ENCODE data around the gene DSCAML1.

The DSCAML1 gene

DNA sequence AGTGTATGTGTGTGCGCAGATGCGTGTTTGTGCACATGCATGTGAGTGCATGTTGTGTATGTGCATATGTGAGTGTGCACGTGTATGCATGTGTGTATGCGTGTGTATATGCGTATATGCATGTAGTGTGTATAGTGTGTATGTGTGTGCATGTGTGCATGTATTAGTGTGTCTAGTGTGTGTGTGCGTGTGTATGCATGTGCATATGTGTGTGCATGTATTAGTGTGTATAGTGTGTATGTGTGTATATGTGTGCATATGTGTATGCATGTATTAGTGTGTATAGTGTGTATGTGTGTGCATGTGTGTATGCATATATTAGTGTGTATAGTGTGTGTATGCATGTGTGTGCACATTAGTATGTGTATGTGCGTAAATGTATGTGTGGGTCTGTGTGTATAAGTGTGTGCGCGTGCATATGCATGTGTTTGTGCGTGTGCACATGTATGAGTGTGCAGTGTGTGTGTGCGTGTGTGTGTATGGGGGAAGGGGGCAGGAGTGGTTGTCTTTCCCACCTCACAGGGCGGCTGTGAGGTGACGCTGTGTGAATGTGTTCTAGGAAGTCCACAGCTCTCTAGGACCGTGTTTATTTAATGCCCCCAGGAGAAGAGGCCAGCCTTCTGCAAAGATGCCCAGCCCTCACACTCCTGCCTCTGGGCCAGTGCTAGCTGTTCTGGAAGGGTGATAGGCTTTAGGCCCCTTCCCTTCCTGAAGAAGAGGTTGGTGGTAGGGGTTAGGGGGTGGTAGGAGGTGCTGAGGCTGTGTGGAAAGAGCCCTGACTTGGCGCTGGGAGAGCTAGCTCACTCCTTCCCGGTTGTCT, 354.8 kb downstream of the DSCAML1 start:
- Histone ChIP-seq H3K4me3 (ENCODE audit: low read length in 2 of 2) (no peak overlapping the region), H3K4me1 (ENCODE audit: control insufficient read depth in 2 of 2, insufficient read depth in 2 of 2, low read length in 2 of 2) (no peaks in the 10 kb centered on the region), H3K9ac (ENCODE audit: low read depth in 1 of 2, low read length in 2 of 2) (no peak overlapping the region), H3K9me3 (ENCODE audit: control insufficient read depth in 2 of 2, low read length in 2 of 2) (no peaks in the 10 kb centered on the region), H3K36me3 (ENCODE audit: control insufficient read depth in 2 of 2, insufficient read depth in 2 of 2, low read length in 2 of 2) (no peaks in the 10 kb centered on the region), H3K27me3 (ENCODE audit: control insufficient read depth in 2 of 2, insufficient read depth in 2 of 2, low read length in 2 of 2) (no peaks in the 10 kb centered on the region), H3K27ac (ENCODE audit: low read depth in 2 of 2, low read length in 2 of 2) (no peak overlapping the region)

DNA sequence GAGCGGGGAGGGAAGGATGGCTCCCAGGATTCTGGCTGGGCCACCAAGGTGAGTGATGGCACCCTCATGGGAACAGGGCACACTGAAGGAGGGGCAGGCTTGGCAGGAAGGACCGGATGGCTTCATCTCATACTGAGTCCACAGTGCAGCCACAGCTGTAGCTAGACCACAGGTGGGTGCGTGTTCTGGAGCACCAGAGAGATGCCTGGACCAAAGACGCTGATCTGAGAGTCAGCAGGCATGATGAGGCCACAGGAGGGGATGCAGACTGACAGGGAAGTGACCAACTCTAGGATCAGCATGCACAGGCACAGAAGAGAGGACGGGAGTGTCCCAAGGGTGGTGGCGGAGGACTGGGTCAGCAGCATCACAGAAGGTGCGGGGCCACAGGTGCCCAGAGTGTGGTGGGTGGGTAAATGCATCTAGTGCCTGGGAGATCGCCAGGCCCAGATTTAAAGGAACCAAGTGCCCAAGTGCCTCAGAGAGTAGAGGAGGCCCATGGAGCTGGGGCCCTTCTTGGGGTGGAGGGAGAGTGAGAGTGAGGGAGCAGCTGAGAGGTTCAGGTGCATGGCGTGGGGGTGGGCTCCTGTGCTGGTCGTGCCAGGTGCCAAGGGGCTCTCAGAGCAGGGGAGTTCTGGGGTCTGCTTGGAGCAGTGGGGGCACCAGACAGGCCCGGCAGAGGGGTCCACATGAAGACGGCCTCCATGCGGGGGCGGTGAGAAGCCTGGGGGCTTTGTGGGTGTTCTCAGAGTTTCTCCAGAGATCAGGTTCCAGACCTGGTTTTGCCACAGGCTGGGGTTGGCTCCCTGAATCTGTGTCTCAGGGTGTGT, 355.7 kb downstream of the DSCAML1 start:
- H3K9me3 ChIP-seq (ENCODE audit: control insufficient read depth in 2 of 2, low read length in 2 of 2): no peaks in the 10 kb centered on the region
- no peak overlapping the region for H3K4me3 ChIP-seq (ENCODE audit: low read length in 2 of 2)
- no peaks in the 10 kb centered on the region for H3K36me3 ChIP-seq (ENCODE audit: control insufficient read depth in 2 of 2, insufficient read depth in 2 of 2, low read length in 2 of 2)
- no peak overlapping the region for H3K27ac ChIP-seq (ENCODE audit: low read depth in 2 of 2, low read length in 2 of 2)
- H3K4me1 ChIP-seq (ENCODE audit: control insufficient read depth in 2 of 2, insufficient read depth in 2 of 2, low read length in 2 of 2): no peaks in the 10 kb centered on the region
- H3K9ac ChIP-seq (ENCODE audit: low read depth in 1 of 2, low read length in 2 of 2): no peak overlapping the region
- H3K27me3 ChIP-seq (ENCODE audit: control insufficient read depth in 2 of 2, insufficient read depth in 2 of 2, low read length in 2 of 2): no peaks in the 10 kb centered on the region

DNA sequence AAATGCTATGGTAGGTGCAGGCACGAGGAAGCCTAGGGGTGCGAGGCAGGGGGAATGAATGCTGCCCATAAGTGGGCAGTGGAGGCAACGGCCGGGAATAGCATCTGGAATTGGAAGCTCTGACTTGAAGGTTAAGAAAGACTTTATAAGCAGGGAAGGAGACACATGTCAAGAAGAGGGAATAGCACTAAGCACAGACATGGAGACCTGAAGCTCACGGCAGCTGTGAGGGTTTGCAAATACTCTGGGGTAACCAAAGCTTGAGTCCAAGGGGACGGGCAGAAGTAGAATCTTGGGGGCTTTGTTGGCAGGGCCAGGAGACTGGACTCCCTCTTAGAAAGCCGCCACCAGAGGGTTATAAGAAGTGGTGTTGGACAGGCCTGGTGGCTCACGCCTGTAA, 356.8 kb downstream of the DSCAML1 start:
- H3K4me1 ChIP-seq (ENCODE audit: control insufficient read depth in 2 of 2, insufficient read depth in 2 of 2, low read length in 2 of 2): no peaks in the 10 kb centered on the region
- H3K4me3 ChIP-seq (ENCODE audit: low read length in 2 of 2): no peak overlapping the region
- no peak overlapping the region for H3K9ac ChIP-seq (ENCODE audit: low read depth in 1 of 2, low read length in 2 of 2)
- H3K36me3 ChIP-seq (ENCODE audit: control insufficient read depth in 2 of 2, insufficient read depth in 2 of 2, low read length in 2 of 2): no peaks in the 10 kb centered on the region
- no peaks in the 10 kb centered on the region for H3K27me3 ChIP-seq (ENCODE audit: control insufficient read depth in 2 of 2, insufficient read depth in 2 of 2, low read length in 2 of 2)
- H3K27ac ChIP-seq (ENCODE audit: low read depth in 2 of 2, low read length in 2 of 2): no peak overlapping the region
- H3K9me3 ChIP-seq (ENCODE audit: control insufficient read depth in 2 of 2, low read length in 2 of 2): no peaks in the 10 kb centered on the region

DNA sequence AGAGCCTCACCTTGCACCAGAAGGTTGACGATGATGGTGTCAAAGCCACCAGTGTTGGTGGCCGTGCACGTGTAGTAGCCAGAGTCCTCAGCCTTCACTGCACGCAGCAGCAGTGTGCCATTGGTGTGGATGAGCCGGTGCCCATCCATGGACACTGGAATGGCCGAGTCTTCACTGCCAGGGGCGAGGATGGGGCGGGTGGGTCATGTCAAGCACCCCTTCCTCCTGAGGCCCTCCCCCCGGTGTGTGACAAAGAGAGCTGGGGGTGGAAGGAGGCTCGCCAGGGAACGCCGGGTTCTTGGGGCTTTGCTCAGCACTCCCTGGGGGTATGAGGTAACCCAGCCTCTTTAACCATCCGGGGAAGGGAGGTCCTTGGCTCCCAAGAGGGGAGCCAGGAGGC, 357.8 kb downstream of the DSCAML1 start:
- Histone ChIP-seq H3K27ac (ENCODE audit: low read depth in 2 of 2, low read length in 2 of 2) (no peak overlapping the region), H3K36me3 (ENCODE audit: control insufficient read depth in 2 of 2, insufficient read depth in 2 of 2, low read length in 2 of 2) (no peaks in the 10 kb centered on the region), H3K4me1 (ENCODE audit: control insufficient read depth in 2 of 2, insufficient read depth in 2 of 2, low read length in 2 of 2) (no peaks in the 10 kb centered on the region), H3K27me3 (ENCODE audit: control insufficient read depth in 2 of 2, insufficient read depth in 2 of 2, low read length in 2 of 2) (no peaks in the 10 kb centered on the region), H3K4me3 (ENCODE audit: low read length in 2 of 2) (no peak overlapping the region), H3K9ac (ENCODE audit: low read depth in 1 of 2, low read length in 2 of 2) (no peak overlapping the region), H3K9me3 (ENCODE audit: control insufficient read depth in 2 of 2, low read length in 2 of 2) (no peaks in the 10 kb centered on the region)

DNA sequence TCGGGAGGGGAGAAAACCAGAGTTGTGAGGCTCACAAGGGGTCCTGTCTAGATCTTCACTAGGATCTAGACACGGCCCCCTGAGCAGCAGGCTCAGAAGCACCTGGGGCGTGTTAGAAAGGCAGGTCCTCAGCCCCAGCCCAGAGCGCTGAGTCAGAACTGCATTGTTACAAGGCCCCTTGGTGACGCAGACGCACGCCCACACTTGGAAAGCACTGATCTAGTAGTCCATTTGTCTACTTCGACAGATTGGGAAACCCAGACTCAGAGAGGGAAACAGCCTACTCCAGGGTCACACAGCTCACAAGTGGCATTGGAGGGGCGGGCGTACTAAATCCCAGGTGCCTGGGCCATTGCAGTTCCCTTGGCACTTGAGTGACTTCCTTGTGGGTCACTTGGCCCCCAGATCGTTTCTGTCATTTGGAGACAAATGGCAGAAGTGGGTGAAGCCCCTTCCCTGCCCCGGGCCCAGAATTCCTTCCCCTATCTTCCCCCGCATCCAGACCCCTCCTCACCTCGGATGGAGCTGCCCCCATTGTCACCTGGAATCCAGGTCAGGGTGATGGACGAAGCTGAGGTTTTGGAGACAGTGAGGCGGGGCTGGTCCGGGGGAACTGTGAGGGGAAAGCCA, 358.5 kb downstream of the DSCAML1 start:
- Histone ChIP-seq H3K4me1 (ENCODE audit: control insufficient read depth in 2 of 2, insufficient read depth in 2 of 2, low read length in 2 of 2) (no peaks in the 10 kb centered on the region), H3K36me3 (ENCODE audit: control insufficient read depth in 2 of 2, insufficient read depth in 2 of 2, low read length in 2 of 2) (no peaks in the 10 kb centered on the region), H3K9me3 (ENCODE audit: control insufficient read depth in 2 of 2, low read length in 2 of 2) (no peaks in the 10 kb centered on the region), H3K27ac (ENCODE audit: low read depth in 2 of 2, low read length in 2 of 2) (no peak overlapping the region), H3K9ac (ENCODE audit: low read depth in 1 of 2, low read length in 2 of 2) (no peak overlapping the region), H3K27me3 (ENCODE audit: control insufficient read depth in 2 of 2, insufficient read depth in 2 of 2, low read length in 2 of 2) (no peaks in the 10 kb centered on the region), H3K4me3 (ENCODE audit: low read length in 2 of 2) (no peak overlapping the region)

DNA sequence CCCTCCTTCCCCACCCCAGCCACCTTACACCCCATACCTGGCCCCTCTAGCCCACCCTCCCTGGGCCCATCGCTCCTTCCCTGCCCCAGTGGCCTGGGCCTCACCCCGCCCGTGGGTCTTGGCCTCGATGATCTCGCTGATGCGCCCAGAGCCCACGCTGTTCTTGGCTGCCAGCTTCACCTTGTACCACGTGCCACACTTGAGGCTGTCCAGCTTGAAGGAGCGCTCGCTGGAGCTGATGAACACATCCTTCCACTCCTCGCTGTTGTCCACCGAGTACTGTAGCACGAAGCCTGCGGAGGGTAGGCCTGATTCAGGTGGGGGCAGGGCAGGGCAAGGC, 359.3 kb downstream of the DSCAML1 start:
- H3K9ac ChIP-seq (ENCODE audit: low read depth in 1 of 2, low read length in 2 of 2): no peak overlapping the region
- no peak overlapping the region for H3K4me3 ChIP-seq (ENCODE audit: low read length in 2 of 2)
- H3K27me3 ChIP-seq (ENCODE audit: control insufficient read depth in 2 of 2, insufficient read depth in 2 of 2, low read length in 2 of 2): no peaks in the 10 kb centered on the region
- no peaks in the 10 kb centered on the region for H3K9me3 ChIP-seq (ENCODE audit: control insufficient read depth in 2 of 2, low read length in 2 of 2)
- no peak overlapping the region for H3K27ac ChIP-seq (ENCODE audit: low read depth in 2 of 2, low read length in 2 of 2)
- no peaks in the 10 kb centered on the region for H3K36me3 ChIP-seq (ENCODE audit: control insufficient read depth in 2 of 2, insufficient read depth in 2 of 2, low read length in 2 of 2)
- H3K4me1 ChIP-seq (ENCODE audit: control insufficient read depth in 2 of 2, insufficient read depth in 2 of 2, low read length in 2 of 2): no peaks in the 10 kb centered on the region

DNA sequence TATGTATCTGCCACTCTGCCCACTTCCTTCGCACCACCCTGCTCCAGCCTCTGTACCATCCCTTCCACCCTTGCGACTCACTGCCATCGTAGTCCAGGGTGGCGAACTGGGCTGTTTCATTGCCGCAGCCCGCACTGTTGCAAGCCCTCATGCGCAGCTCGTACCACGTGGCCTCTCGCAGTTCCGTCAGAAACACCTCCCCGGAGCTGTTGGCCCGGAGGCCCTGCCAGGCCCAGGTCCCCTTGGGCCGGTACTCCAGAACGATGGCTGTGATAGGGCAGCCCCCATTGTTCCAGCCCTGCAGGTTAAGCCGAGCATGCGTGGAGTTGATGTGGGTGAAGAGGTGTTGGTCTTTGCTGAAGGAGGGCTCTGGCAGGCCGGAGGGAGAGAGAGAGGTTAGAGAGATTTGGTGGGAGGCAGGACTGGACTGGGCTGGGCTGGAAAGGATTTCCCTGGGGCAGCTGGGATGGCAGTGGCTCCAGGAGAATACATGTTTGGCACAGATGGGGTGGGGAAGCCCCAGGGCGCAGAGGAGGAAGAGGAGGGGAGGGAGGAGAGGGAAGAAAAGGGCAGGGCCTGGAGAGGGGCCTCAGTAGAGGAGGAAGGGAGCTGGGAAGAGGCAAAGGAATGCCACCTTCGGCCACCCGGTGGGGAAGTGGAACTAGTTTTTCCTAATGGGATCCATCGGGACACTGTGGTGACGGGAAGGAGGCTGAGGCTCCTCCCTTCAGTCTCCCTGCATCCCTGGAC, 359.8 kb downstream of the DSCAML1 start:
- Histone ChIP-seq H3K4me1 (ENCODE audit: control insufficient read depth in 2 of 2, insufficient read depth in 2 of 2, low read length in 2 of 2) (no peaks in the 10 kb centered on the region), H3K27me3 (ENCODE audit: control insufficient read depth in 2 of 2, insufficient read depth in 2 of 2, low read length in 2 of 2) (no peaks in the 10 kb centered on the region), H3K9me3 (ENCODE audit: control insufficient read depth in 2 of 2, low read length in 2 of 2) (no peaks in the 10 kb centered on the region), H3K27ac (ENCODE audit: low read depth in 2 of 2, low read length in 2 of 2) (no peak overlapping the region), H3K36me3 (ENCODE audit: control insufficient read depth in 2 of 2, insufficient read depth in 2 of 2, low read length in 2 of 2) (no peaks in the 10 kb centered on the region), H3K4me3 (ENCODE audit: low read length in 2 of 2) (no peak overlapping the region), H3K9ac (ENCODE audit: low read depth in 1 of 2, low read length in 2 of 2) (no peak overlapping the region)

DNA sequence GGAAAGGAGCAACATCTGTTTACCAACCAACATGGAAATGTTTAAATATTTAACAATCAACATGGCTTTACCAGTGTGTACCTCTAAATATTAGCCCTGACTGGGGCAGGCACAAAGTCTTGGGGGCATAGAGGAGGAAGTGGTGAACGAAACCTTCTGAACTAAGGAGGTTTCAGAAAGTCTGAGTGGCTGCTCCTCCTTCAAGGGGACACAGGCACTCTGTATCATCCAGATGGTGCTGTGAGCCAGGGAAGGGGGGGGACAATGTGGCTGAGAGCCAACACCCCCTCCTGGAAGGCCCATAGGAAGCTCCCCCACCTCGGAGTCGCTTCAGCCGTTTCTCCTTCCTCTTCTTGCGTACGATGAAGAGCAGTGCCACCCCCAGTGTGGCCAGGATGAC, 361.7 kb downstream of the DSCAML1 start:
- Histone ChIP-seq H3K27ac (ENCODE audit: low read depth in 2 of 2, low read length in 2 of 2) (no peak overlapping the region), H3K36me3 (ENCODE audit: control insufficient read depth in 2 of 2, insufficient read depth in 2 of 2, low read length in 2 of 2) (no peaks in the 10 kb centered on the region), H3K27me3 (ENCODE audit: control insufficient read depth in 2 of 2, insufficient read depth in 2 of 2, low read length in 2 of 2) (no peaks in the 10 kb centered on the region), H3K9me3 (ENCODE audit: control insufficient read depth in 2 of 2, low read length in 2 of 2) (no peaks in the 10 kb centered on the region), H3K4me1 (ENCODE audit: control insufficient read depth in 2 of 2, insufficient read depth in 2 of 2, low read length in 2 of 2) (no peaks in the 10 kb centered on the region), H3K9ac (ENCODE audit: low read depth in 1 of 2, low read length in 2 of 2) (no peak overlapping the region), H3K4me3 (ENCODE audit: low read length in 2 of 2) (no peak overlapping the region)

DNA sequence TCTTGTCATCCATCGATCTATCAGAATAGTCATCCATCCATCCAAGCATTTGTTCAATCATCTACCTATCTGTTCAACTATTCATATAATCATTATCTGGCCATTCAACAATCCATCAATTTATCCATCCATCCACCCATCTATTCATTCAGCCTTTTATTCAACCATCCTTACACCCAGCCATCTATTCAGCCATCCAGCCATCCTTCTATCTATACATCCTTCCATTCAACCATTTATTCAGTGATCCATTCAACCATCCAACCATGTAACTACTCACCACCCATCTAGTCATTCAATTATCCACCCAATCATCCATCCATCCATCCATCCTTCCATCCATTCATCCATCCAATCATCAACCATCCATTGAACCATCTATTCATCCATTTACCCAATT, 362.5 kb downstream of the DSCAML1 start:
- no peaks in the 10 kb centered on the region for H3K4me1 ChIP-seq (ENCODE audit: control insufficient read depth in 2 of 2, insufficient read depth in 2 of 2, low read length in 2 of 2)
- H3K4me3 ChIP-seq (ENCODE audit: low read length in 2 of 2): no peak overlapping the region
- H3K27me3 ChIP-seq (ENCODE audit: control insufficient read depth in 2 of 2, insufficient read depth in 2 of 2, low read length in 2 of 2): no peaks in the 10 kb centered on the region
- no peaks in the 10 kb centered on the region for H3K9me3 ChIP-seq (ENCODE audit: control insufficient read depth in 2 of 2, low read length in 2 of 2)
- H3K36me3 ChIP-seq (ENCODE audit: control insufficient read depth in 2 of 2, insufficient read depth in 2 of 2, low read length in 2 of 2): no peaks in the 10 kb centered on the region
- H3K27ac ChIP-seq (ENCODE audit: low read depth in 2 of 2, low read length in 2 of 2): no peak overlapping the region
- no peak overlapping the region for H3K9ac ChIP-seq (ENCODE audit: low read depth in 1 of 2, low read length in 2 of 2)

DNA sequence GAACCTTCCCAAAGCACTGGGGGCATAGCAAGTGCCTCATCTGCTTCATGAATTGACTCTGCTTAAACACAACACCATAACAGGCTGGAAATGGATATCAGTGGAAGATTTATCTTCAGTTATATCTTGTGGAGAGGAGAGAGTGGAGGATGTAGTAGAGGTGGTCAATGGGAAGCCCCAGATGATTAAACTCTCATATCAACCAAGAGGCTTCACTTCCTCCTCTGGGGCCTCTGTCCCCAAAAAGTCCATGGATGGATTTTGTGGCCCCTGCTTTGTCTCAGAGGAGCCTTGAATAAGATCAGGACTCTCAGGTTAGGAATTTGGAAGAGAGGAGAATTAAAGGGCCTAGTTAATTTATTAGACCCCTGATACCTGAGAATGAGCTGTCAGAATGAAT, 363.3 kb downstream of the DSCAML1 start:
- no peak overlapping the region for H3K9ac ChIP-seq (ENCODE audit: low read depth in 1 of 2, low read length in 2 of 2)
- no peak overlapping the region for H3K4me3 ChIP-seq (ENCODE audit: low read length in 2 of 2)
- no peak overlapping the region for H3K27ac ChIP-seq (ENCODE audit: low read depth in 2 of 2, low read length in 2 of 2)
- H3K4me1 ChIP-seq (ENCODE audit: control insufficient read depth in 2 of 2, insufficient read depth in 2 of 2, low read length in 2 of 2): no peaks in the 10 kb centered on the region
- H3K27me3 ChIP-seq (ENCODE audit: control insufficient read depth in 2 of 2, insufficient read depth in 2 of 2, low read length in 2 of 2): no peaks in the 10 kb centered on the region
- H3K9me3 ChIP-seq (ENCODE audit: control insufficient read depth in 2 of 2, low read length in 2 of 2): no peaks in the 10 kb centered on the region
- H3K36me3 ChIP-seq (ENCODE audit: control insufficient read depth in 2 of 2, insufficient read depth in 2 of 2, low read length in 2 of 2): no peaks in the 10 kb centered on the region
